HFFc6 (cell line): Measurements from ENCODE around the gene DGKH. TPM values are rescaled to one million over a fixed set of nuclear protein-coding genes. Genes with fewer than 3 reads are reported as not detected.

Experiments used
- DNase-seq: peaks from one replicate; pipeline ENCODE4 v3.0.0-alpha.2; 2018
- H3K27ac Mint-ChIP-seq: 2 replicates; pipeline ENCODE4 v1.8.0; 2020; ENCODE audit warnings: mild to moderate bottlenecking, mixed read lengths
- H3K27me3 Mint-ChIP-seq: 2 replicates; pipeline ENCODE4 v1.8.0; 2021; ENCODE audit warnings: mild to moderate bottlenecking, moderate library complexity, mixed read lengths; ENCODE audit not compliant: insufficient read depth
- H3K36me3 Mint-ChIP-seq: 2 replicates; pipeline ENCODE4 v1.8.0; 2021; ENCODE audit warnings: low read depth, mixed read lengths
- H3K4me1 Mint-ChIP-seq: 2 replicates; pipeline ENCODE4 v1.8.0; 2020; ENCODE audit warnings: low read depth, mixed read lengths
- H3K4me3 Mint-ChIP-seq: 2 replicates; pipeline ENCODE4 v1.8.0; 2020; ENCODE audit warnings: mild to moderate bottlenecking, moderate library complexity, mixed read lengths
- H3K9me3 Mint-ChIP-seq: 2 replicates; pipeline ENCODE4 v1.8.0; 2020; ENCODE audit warnings: mild to moderate bottlenecking, mixed read lengths
- CTCF ChIP-seq: fragments of 200-600 bp; sonication (generic); IDR thresholded peaks from 2 replicates; pipeline ENCODE4 v1.5.0; 2021; ENCODE audit warnings: antibody characterized with exemption, mild to moderate bottlenecking
- total RNA-seq, 6 experiments: library from RNA; stranded (reverse); fragmentation: NEBNext Ultra II Directional; extraction: Animal tissue kit (Norgen Biotek cat#: 25700); gene quantifications; 2 replicates in 1 of 6; 3 replicates in 5 of 6; pipeline ENCODE4 v1.2.3, GENCODE V29; 2021

Gene DGKH
- total RNA-seq, 6 experiments from 2014 or later, result 6.9 to 8.7 (median 7.8) TPM

- Mint-ChIP-seq H3K27ac (no peak overlapping the region), H3K27me3 (no peaks in the 10 kb centered on the region), H3K36me3 (no peaks in the 10 kb centered on the region), H3K4me1 (peaks cover 44% of the 10 kb centered on the region), H3K9me3 (no peaks in the 10 kb centered on the region), H3K4me3 (no peak overlapping the region)
- no peak for TF ChIP-seq CTCF
- no peak for DNase-seq
Observed at GRCh38 chr13:42276683-42277082, 228.2 kb downstream of the DGKH start.

- Mint-ChIP-seq H3K27ac (no peak overlapping the region), H3K9me3 (no peaks in the 10 kb centered on the region), H3K27me3 (no peaks in the 10 kb centered on the region), H3K36me3 (no peaks in the 10 kb centered on the region), H3K4me1 (peaks cover 43% of the 10 kb centered on the region), H3K4me3 (no peak overlapping the region)
- TF ChIP-seq CTCF, result no peak
- DNase-seq, result no peak
Observed at GRCh38 chr13:42277618-42278276, 229.3 kb downstream of the DGKH start.

GRCh38 chr13:42279080-42279479 lies 230.6 kb downstream of the DGKH start:
- DNase-seq, result no peak
- H3K27ac Mint-ChIP-seq, result no peak overlapping the region
- H3K27me3 Mint-ChIP-seq, result no peaks in the 10 kb centered on the region
- TF ChIP-seq CTCF, result no peak
- no peak overlapping the region for H3K4me3 Mint-ChIP-seq
- H3K4me1 Mint-ChIP-seq, result peaks cover 30% of the 10 kb centered on the region
- no peaks in the 10 kb centered on the region for H3K36me3 Mint-ChIP-seq
- no peaks in the 10 kb centered on the region for H3K9me3 Mint-ChIP-seq

GRCh38 chr13:42279986-42280385 lies 231.5 kb downstream of the DGKH start:
- TF ChIP-seq CTCF, result no peak
- Mint-ChIP-seq H3K36me3 (no peaks in the 10 kb centered on the region), H3K4me1 (peaks cover 21% of the 10 kb centered on the region)

GRCh38 chr13:42280537-42280936 lies 232.1 kb downstream of the DGKH start:
- Mint-ChIP-seq H3K27ac (no peak overlapping the region), H3K9me3 (no peaks in the 10 kb centered on the region), H3K27me3 (no peaks in the 10 kb centered on the region), H3K36me3 (no peaks in the 10 kb centered on the region), H3K4me3 (no peak overlapping the region), H3K4me1 (peaks cover 15% of the 10 kb centered on the region)
- DNase-seq, result no peak
- TF ChIP-seq CTCF, result no peak

More at GRCh38 chr13:42279986-42280385, 231.5 kb downstream of the DGKH start:
- no peaks in the 10 kb centered on the region for H3K27me3 Mint-ChIP-seq
- H3K27ac Mint-ChIP-seq, result no peak overlapping the region
- H3K9me3 Mint-ChIP-seq, result no peaks in the 10 kb centered on the region
- no peak for DNase-seq
- H3K4me3 Mint-ChIP-seq, result no peak overlapping the region

- H3K9me3 Mint-ChIP-seq, result no peaks in the 10 kb centered on the region
- no peaks in the 10 kb centered on the region for H3K4me1 Mint-ChIP-seq
- DNase-seq, result no peak
- peaks cover 14% of the 10 kb centered on the region for H3K36me3 Mint-ChIP-seq
- H3K4me3 Mint-ChIP-seq, result no peak overlapping the region
- H3K27me3 Mint-ChIP-seq, result no peaks in the 10 kb centered on the region
- TF ChIP-seq CTCF, result no peak
- H3K27ac Mint-ChIP-seq, result no peak overlapping the region
Observed at GRCh38 chr13:42283574-42283973, 235.1 kb downstream of the DGKH start.
